NK-92 (cell line): ENCODE measurements around the gene DENND1A.

Experiments used
- DNase-seq: peaks from one replicate; lab custom pipeline; 2025; ENCODE audit not compliant: unreplicated experiment; lab: John Stamatoyannopoulos, UW

The DENND1A gene

DNA sequence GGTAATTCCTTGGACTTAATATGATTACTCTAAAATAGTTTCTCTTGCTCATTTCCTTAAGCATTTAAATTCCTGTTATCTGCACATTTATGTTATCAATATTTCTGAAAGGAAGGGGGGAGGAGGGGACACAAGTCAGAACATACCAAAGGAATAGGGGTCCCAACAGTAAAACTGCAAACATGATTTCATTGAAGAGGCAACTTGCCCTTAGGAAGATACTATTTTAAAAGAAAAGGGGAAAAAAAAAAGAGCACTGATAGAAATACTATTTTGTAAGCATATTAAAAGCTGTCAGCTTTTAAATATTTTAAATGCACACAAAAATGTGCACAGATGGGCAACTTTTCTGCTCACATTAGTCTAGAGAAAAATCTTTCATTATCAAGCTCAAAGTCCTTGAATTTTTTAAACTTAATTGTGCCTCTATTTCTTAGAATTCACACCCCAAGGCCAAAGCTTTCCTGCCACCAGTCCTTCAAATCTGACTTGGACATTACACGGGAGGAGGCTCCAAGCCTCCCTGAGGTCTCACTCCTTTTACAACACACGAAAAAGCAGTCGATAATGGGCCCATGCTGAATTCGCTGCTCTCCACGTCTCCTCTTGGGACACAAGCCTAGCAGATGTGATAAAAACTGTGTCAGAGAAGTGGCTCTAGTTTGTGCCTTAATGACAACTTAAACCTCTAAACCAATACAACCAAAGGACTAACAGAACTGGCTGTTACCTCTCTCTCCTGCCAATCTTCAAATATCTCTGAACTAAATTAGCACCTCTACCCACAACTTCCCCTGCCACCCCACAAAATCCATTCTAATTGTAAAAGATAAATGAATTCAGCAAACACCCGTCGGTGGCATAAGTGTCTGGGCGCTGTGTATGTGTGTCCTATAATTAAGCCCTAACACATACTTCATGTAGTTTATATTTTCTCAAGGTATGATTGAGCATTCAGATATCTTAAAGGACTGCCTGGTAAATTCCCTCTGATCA, 154.3 kb downstream of the DENND1A start:
- no peak for DNase-seq

DNA sequence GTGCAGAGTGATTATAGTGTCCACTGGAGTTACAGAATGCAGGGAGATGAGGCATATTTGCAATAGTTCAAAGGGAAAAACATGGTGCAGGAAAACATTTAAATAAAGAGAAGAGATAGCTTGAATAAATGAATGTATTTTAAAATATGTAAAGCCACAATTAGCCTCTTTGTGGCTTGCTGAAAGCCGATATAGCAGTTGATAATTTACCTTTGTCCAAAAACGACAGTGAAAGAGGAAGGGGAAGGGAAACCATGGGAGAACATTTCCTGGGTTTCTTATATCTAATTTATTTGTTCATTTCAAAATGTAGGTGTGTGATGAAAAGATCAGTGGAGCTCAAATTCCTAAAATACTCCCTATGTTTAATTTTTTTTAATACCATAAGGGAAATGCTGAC, 156.1 kb downstream of the DENND1A start:
- DNase-seq: no peak

DNA sequence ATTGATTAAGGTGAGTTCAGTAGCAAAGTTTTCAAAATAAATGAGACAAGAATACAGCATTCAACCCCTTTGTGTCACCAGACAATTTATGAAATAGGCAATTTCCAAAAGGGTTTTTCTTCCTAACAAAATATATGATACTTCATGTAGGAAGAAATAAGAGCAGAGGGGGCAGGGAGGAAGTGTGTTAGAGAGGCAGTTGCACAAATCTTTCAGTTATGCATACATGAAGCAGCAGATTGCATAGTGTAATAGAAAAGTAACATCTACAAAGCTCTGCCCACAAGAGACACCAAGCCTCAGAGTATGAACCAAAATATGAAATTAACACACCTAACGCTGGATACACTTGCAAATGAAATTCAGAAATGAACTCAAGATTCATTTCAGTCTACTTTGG, 157.0 kb downstream of the DENND1A start:
- DNase-seq: no peak

DNA sequence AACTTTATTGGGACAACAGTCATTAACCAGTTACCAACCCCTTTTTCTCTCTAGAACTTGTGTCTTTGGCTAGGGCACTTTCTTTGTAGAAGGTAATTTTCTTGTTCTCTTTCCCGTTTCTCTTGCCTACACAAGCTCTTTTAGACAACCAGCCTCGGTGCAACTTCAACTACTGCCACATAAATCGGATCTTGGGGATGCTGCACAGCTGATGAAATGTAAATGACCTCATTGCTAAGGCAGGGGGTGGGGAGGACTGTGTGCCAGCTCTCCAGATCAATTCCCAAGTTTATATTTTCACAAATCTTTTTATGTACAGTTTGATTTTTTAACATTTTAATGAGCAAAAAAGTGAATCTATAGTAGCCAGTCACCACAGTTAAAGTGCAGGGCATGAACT, 157.6 kb downstream of the DENND1A start:
- no peak for DNase-seq

DNA sequence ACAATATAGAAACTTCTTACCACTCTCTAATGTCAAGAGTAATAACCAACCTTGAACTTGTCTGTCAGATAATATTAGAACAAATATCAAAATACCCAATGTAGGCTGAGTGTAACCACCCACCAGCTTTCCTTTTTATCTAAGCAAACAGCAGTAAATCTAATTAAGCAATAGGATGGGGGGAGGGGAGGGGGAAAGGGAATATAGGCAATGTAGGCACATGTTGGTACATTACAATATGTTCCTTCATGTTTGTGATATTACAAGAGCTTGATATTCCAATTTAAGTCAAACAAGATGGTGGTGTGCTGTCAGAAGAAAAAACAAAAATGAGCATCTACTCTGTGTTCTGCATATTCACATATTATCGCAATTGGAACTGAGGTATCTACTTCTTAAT, 158.2 kb downstream of the DENND1A start:
- no peak for DNase-seq

DNA sequence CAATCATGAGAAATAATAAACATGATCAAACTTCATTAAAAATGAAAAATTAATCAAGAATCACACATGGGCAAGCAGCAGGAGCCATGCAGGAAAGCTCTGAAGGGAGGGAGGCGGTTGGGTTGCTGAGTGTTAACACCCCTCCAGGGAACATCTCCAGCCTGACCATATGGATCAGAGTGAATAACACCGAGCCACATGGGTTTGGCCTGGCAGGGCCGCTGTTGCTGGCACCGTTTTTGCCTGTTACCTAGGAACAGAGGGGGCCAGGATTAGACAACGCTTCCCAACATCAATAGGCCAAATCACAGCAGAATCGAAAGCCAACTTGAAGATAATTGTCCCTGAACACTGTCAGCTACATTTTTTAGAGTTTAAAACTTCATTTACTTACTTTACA, 160.2 kb downstream of the DENND1A start:
- DNase-seq: no peak

DNA sequence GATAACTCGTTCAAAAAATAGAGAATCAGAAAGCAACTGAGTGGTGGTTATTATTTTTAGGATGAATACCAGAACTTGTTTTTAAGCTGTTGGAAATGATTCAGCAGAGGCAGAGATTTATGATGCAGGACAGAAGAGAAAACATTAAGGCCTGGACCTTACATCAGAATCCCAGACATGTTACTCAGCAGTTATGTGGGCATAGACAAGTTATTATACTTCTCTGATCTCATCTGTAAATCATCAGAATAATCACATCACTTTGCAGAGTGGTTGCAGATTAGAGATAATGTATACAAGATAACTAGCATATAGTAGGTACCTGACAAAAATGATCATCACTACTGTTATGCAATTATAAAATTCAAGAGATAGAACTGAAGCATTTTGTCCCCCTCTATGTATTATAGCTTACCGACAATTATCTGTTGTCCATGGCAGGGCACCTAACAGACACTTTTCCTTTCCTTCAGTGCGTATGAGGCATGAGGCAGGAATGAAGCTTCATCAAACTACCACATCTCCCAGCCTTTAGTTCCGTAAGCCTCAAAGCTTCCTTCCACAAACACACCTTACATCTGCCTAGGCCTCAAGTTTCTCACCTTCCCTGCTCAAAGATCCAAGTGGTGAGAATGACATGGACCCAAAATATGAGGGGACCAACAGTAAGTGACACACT, 165.9 kb downstream of the DENND1A start:
- DNase-seq: no peak

DNA sequence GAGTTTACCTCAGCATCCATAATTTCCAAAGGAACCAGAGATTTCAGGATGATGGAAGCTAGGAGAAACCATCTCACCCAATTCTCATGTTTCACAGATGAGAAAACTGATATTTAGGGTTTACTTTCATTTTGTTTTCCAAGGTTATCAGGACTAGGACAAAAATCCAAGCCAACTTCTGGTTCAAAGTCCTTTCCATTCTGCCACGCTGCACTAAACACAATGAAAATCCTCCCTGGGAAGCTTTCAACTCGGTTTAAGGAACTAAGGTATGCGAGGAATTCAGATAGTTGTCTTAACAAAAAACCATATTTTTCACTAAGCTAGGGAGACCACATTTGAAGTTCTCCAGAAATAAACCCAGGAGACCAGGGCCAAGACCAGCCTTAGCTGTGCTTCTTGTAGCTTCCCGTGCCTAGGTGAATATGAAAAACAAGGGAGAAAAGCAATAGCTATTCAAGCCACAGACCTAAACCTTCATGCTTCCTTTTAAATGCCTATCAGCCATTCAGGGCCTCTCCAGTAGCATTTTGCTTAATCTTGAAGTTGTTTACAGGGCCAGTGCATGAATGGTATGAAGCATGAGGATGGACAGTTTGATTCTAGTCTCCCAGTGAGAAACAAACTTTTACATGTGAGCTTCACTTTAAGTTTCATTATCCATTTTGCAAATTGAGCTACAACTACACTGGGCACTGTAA, 167.9 kb downstream of the DENND1A start:
- no peak for DNase-seq

DNA sequence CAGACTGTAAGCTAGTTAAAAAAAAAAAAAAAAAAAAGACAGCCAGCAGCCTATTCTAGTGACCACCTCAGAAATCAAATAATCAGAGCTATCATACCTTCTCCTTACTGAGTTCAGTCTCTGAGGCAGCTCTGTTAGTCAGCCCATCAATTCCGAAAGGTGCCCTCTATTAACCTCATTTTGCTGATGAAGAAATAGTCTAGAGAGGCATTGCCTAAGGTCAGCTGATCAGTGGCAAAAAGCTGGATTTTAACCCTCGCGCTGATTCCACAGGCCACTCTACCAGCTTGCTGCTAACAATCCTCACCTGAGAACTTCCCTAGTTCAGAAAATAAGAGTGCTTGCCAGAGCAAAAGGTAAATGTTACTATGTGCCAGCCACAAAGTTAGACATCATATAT, 172.0 kb downstream of the DENND1A start:
- no peak for DNase-seq

DNA sequence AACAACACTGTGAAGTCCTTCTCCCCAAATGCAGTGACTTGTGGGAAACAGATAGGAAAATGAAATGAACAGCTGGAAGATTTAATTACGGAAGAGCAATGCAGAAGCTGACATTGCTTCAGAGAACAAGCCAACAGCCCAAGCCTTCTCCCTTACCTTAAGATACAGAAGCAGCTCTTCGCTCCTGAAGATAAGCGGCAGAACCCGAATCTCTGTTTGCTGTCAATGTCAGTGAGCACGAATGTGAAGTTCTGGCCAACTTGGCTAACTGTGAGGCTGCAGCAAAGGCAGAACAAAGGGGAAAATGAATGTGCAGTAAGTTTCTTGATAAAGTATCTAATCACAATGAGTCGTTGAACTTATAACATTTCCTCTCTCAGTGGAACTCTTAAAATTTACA, 172.4 kb downstream of the DENND1A start:
- DNase-seq: no peak

DNA sequence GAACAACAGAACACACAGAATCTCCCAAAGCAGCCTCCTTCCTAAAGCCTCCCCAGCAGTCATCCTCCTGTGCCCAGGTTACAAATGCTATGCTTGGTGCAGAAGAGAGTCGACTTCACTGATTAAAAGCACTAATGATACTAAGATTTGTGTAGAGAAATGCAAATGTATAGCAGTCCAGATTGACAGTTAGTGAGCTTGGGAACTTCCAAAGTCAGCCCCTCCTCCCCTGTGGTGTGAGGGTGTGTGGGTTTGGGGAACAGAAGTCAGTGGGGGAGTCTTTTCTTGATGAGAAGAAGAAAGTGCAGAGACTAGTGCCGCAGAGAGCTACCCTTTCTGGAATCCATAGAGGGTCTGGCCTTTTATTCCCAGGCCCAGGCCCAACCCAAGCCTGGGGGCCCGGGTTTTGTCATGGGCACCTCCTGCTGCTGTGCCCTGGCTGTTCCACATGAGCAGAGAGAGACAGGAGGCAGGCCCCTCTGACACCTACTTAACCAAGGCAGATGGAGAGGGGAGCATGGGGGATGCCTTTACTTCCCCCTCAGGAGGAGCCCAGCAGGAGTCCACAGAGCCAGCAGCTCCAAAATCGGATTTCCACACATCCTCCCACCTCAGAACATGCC, 173.3 kb downstream of the DENND1A start:
- no peak for DNase-seq

DNA sequence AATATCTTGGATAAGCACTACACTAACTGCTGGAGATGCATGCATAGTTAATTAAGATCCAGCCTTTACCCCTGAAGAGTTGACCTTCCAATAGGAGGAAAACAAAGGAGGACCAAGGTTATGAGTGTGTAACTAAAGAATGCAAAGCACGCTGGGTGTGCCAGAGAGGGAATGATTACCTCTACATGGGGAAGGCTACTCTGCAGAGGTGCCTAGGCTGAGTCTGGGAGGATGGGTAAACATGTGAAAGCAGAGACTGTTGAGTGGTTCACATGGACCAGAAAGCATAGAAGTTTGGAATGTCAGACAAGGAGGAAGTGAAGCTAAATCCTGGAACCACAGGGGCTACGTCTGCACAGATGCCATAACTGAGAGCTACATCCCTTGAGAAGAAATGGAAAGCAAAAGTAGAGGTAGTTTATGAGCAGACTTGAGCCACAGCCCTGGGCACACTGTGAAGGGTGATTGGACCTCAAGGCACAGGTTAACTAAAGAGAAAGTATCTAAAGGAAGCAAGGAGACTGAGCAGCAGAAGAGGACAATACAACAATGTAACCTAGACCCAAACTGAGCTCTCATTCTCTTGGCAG, 176.2 kb downstream of the DENND1A start:
- no peak for DNase-seq

DNA sequence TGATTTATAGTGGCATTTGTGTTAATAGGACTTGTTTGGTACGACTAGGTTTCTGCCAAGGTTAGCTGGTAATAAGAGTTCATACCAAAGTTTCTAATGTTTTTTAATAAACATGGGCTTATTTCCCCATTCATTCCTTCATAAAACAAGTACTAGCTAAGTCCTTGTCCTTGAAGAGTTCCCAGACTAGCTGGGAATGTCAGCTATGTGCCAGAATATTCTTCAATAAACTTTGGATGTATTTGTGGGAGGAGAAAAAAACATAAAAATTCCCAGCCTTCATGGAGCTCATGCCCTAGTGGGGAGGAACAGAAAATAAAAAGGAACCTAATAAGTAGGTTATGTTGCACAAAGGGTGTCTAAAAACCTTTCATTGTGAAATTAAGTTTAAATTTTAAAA, 176.9 kb downstream of the DENND1A start:
- no peak for DNase-seq

DNA sequence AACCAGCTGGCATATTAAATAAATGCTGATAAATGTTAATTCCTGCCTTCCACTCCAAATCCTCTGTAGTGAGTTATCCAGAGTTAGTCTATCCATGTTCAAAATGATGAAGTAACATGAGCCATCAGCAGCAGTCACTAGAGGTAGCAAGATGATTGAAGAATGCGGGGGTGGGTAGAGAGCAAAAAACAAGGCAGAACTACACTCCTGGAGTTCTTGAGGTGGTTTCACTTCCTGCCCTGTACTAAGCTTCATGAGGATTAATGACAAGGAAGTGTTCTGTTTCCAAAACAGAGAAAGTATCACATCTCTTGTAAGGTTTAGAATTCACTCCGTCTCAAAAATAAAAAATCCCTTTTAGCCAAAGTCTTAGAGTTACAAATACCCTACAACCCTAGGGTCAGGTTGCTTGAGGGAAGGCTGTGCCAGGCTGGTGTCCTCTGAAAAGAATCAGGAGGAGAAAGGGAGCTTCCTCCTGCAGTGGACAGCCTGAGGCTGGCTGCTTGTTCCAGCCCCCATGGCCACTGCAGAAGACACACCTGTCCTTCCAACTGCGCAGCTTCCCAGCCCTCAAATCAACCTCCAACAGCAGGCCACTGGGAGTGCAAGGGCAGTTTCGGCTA, 180.2 kb downstream of the DENND1A start:
- no peak for DNase-seq

DNA sequence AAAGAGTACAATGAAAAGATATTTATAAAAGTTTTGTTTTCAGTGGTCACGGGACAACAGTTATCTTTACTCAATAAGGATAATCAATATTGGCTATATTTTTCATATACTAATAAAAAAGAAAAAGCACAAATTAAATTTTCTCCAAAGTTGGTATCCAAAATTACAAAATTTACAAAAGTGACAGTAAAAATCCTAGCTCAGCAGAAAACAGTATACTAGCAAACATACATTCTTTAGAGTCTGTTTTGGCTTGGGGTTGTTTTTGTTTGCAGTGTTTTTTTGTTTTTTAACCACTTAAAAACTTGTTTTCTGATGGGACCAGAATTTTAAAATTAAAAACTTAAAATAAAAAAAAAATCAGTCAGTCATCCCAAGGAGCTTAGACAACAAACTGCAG, 183.2 kb downstream of the DENND1A start:
- no peak for DNase-seq

DNA sequence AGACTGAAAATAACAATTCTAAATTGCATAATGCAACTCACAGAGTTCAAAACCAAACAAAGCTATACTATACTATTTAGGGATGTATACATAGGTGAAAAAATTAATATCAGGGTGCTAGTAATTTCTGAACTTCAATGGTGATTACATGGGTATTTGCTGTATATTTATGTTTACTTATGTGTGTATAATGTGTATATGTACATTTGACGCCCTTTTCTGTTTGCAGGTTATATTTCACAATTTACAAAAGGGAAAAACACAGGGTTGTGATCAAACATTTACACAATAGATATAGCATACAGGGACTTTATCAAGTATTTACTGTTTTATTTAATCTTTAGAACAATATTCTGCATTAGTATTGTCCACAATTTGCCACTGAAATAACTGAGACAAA, 184.0 kb downstream of the DENND1A start:
- no peak for DNase-seq

DNA sequence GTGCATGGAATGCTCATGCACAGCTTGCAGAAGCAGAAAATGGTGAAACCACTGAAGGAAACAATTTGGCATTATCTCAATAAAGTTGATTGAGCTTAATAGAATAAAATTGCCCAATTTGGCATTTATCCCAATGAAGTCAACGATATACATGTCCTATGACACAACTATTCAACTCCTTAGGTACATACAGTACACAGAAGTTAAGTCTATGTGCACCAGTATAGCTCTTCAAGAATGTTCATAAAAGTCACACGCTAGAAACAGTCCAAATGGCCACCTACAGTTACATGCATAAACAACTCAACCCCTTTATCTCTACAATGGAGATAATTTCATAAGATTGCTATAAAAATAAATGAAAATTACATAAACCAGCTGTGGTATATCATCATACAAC, 184.5 kb downstream of the DENND1A start:
- no peak for DNase-seq

DNA sequence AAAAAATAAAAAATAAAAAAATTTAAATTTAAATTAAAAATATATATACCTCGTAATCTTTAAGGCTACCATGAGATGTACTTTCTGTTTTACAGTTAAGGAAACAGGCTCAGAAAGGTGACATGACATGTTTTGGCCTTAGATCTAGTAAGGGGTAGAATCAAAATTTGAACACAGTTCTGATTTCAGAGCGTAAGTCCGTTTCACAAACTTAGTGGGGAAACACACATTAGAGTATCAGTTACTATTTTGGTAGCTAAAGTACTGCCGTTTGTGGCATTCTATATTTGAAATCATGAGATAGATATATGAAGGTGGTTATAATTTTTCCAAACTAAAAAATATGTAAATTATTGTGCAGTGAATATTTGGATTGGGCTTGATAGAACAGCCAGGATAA, 186.2 kb downstream of the DENND1A start:
- DNase-seq: no peak

DNA sequence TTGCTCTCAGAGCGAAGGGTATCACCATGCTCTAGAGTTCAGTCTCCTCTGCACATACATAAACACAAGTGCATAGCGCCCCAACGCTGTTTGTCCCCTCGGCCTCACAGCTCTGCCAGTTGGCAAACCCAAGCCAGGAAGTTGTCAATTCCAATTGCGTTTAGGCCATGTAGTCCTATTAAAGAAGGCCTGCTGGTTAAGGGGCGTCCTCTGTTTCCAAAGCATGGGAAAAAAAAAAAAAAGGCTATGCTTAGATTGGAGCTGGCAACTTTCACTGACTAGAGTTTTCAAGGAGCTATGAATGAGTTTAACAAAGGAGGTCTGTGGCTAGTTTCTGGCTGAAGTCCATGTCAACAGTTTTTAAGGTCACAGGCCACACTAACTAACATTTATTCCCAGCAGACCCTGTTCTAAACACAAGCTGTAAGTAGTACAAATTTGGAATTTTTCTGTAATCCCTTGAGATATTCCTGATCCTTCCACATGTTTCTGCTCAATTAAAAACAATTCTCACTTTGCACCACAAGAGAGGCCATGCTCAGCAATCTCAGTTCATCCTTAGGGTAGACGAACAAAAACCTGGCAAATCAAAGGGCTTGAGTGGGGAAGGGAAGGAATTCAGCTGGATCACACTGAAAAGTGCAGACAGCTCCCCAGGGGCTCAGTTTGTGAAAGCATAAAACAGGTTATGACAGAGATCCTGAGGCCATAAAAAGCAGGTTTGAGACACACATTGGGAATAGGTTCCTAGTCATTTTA, 187.7 kb downstream of the DENND1A start:
- no peak for DNase-seq

DNA sequence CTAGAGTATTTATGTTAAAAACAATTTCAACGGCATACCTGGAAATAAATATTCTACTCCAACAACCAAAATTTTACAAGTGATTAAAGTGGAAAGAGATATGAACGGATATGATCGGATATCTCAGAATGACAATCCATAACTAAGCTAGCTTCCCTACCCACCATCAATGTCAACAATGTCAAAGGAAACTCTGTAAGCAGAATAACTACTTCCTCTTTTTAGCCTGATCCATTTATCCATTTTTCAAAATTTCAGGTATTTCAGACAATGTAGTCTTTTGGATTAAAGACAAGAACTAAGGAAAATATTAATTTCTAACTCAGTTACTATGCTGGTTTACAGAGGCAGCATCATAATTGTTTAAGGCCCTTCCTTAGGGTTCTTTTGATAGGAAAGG, 188.7 kb downstream of the DENND1A start:
- no peak for DNase-seq
